ENCODE data around the gene SORCS3. TPM values are rescaled to one million over a fixed set of nuclear protein-coding genes. Genes with fewer than 3 reads are reported as not detected.
A peak's percentile ranks its signal among the peaks of the same experiment; 100 is the strongest.

Gene SORCS3
- total RNA-seq, 1 experiment from 2014 or later = 0.94 TPM

GRCh38 chr10:105288613-105289012 lies 647.5 kb downstream of the SORCS3 start:
- peak; percentile 91 for TF ChIP-seq HMGA2 (CRISPR knock-in tag; IDR thresholded peaks at IDR 0.05)
- TF ChIP-seq MAX (CRISPR knock-in tag; IDR thresholded peaks at IDR 0.05) = no peak
- no peak for TF ChIP-seq GABPB1 (CRISPR knock-in tag; IDR thresholded peaks at IDR 0.05)
- no peak for TF ChIP-seq CBFB (CRISPR knock-in tag; IDR thresholded peaks at IDR 0.05; ENCODE audit: low read depth)
- no peak overlapping the region for H3K4me3 Mint-ChIP-seq
- no peaks in the 10 kb centered on the region for H3K9me3 Mint-ChIP-seq
- DNase-seq (ENCODE audit: low spot score) (no peak), ATAC-seq (no peak)
- H3K36me3 Mint-ChIP-seq = no peaks in the 10 kb centered on the region
- H3K27me3 Mint-ChIP-seq (ENCODE audit: low read depth) = no peaks in the 10 kb centered on the region
- H3K27ac Mint-ChIP-seq = no peak overlapping the region
- H3K4me1 Mint-ChIP-seq = no peaks in the 10 kb centered on the region
- POLR2A ChIA-PET = no interaction called here
- CTCF ChIA-PET = no interaction called here

DNA sequence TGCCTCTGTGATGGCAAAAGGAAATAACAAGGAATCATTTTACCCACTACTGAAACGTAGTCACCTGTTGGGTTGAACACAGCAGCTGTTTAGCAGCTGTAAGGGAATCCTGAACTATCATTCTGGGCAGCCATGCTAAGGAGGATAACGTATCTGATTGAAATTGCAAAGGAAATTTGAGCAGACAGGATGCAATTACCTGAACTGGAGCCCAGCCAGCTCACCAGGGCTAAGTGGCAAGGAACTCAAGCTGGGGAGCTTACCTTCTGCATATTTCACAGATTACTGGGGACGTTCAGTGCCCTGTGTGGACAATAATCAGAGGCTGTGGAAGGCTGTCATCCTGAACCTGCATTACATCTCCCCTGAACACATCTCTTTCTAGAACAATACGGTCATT lies 650.5 kb downstream of the SORCS3 start:
- Mint-ChIP-seq H3K27me3 (ENCODE audit: low read depth) (no peaks in the 10 kb centered on the region), H3K27ac (no peak overlapping the region), H3K4me3 (no peak overlapping the region), H3K36me3 (no peaks in the 10 kb centered on the region), H3K9me3 (no peaks in the 10 kb centered on the region), H3K4me1 (no peaks in the 10 kb centered on the region)
- no peak for ATAC-seq
- TF ChIP-seq ZNF263 (CRISPR knock-in tag; IDR thresholded peaks at IDR 0.05; ENCODE audit: low read depth) = no peak
- TF ChIP-seq SMAD4 (CRISPR knock-in tag; IDR thresholded peaks at IDR 0.05) = no peak
- no peak for TF ChIP-seq USF1 (CRISPR knock-in tag; IDR thresholded peaks at IDR 0.05)
- no peak for TF ChIP-seq ZBTB21 (CRISPR knock-in tag; IDR thresholded peaks at IDR 0.05; ENCODE audit: borderline replicate concordance)
- TF ChIP-seq ESRRA (CRISPR knock-in tag; IDR thresholded peaks at IDR 0.05; ENCODE audit: borderline replicate concordance) = no peak
- TF ChIP-seq RORB (CRISPR knock-in tag; IDR thresholded peaks at IDR 0.05) = no peak
- no peak for TF ChIP-seq CBFB (CRISPR knock-in tag; IDR thresholded peaks at IDR 0.05; ENCODE audit: low read depth)
- TF ChIP-seq JUN (CRISPR knock-in tag; IDR thresholded peaks at IDR 0.05) = no peak
- no peak for TF ChIP-seq TEAD4 (CRISPR knock-in tag; IDR thresholded peaks at IDR 0.05)
- TF ChIP-seq NR2C2 (CRISPR knock-in tag; IDR thresholded peaks at IDR 0.05) = no peak
- TF ChIP-seq TP53 (CRISPR knock-in tag; IDR thresholded peaks at IDR 0.05) = no peak
- no peak for TF ChIP-seq PREB (CRISPR knock-in tag; IDR thresholded peaks at IDR 0.05; ENCODE audit: borderline replicate concordance)
- TF ChIP-seq IRF1 (CRISPR knock-in tag; IDR thresholded peaks at IDR 0.05) = no peak
- TF ChIP-seq ZNF219 (CRISPR knock-in tag; IDR thresholded peaks at IDR 0.05; ENCODE audit: borderline replicate concordance) = no peak
- TF ChIP-seq RELA (CRISPR knock-in tag; IDR thresholded peaks at IDR 0.05; ENCODE audit: borderline replicate concordance) = no peak
- TF ChIP-seq, protein P1, sequence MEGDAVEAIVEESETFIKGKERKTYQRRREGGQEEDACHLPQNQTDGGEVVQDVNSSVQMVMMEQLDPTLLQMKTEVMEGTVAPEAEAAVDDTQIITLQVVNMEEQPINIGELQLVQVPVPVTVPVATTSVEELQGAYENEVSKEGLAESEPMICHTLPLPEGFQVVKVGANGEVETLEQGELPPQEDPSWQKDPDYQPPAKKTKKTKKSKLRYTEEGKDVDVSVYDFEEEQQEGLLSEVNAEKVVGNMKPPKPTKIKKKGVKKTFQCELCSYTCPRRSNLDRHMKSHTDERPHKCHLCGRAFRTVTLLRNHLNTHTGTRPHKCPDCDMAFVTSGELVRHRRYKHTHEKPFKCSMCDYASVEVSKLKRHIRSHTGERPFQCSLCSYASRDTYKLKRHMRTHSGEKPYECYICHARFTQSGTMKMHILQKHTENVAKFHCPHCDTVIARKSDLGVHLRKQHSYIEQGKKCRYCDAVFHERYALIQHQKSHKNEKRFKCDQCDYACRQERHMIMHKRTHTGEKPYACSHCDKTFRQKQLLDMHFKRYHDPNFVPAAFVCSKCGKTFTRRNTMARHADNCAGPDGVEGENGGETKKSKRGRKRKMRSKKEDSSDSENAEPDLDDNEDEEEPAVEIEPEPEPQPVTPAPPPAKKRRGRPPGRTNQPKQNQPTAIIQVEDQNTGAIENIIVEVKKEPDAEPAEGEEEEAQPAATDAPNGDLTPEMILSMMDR (IDR thresholded peaks at IDR 0.05) = no peak
- ChIA-PET CTCF (no interaction called here), POLR2A (no interaction called here)
- DNase-seq (ENCODE audit: low spot score) = no peak

GRCh38 chr10:105292236-105292635 lies 651.1 kb downstream of the SORCS3 start:
- no peaks in the 10 kb centered on the region for H3K9me3 Mint-ChIP-seq
- H3K4me3 Mint-ChIP-seq = no peak overlapping the region
- H3K36me3 Mint-ChIP-seq = no peaks in the 10 kb centered on the region
- H3K27me3 Mint-ChIP-seq (ENCODE audit: low read depth) = no peaks in the 10 kb centered on the region
- ATAC-seq (no peak), DNase-seq (ENCODE audit: low spot score) (no peak)
- ChIA-PET POLR2A (no interaction called here), CTCF (no interaction called here)
- no peak overlapping the region for H3K27ac Mint-ChIP-seq
- TF ChIP-seq OVOL2 (CRISPR knock-in tag; IDR thresholded peaks at IDR 0.05; ENCODE audit: borderline replicate concordance) (no peak), ZSCAN18 (CRISPR knock-in tag; IDR thresholded peaks at IDR 0.05) (no peak), ZNF396 (CRISPR knock-in tag; IDR thresholded peaks at IDR 0.05; ENCODE audit: borderline replicate concordance) (no peak), CBFB (CRISPR knock-in tag; IDR thresholded peaks at IDR 0.05; ENCODE audit: low read depth) (no peak), SMAD4 (CRISPR knock-in tag; IDR thresholded peaks at IDR 0.05) (no peak), FOXJ3 (CRISPR knock-in tag; IDR thresholded peaks at IDR 0.05; ENCODE audit: borderline replicate concordance) (no peak)
- H3K4me1 Mint-ChIP-seq = no peaks in the 10 kb centered on the region

Measured in WTC11 (cell line).